ENCODE data around the gene ICAM4.

ICAM4 gene

GRCh38 chr19:10292789-10293636, 6.3 kb downstream of the ICAM4 start:
- no peak overlapping the region for H3K27ac ChIP-seq (ENCODE audit: low read length)
- H3K4me3 ChIP-seq (ENCODE audit: low read length): no peak overlapping the region
- no peaks in the 10 kb centered on the region for H3K79me2 ChIP-seq (ENCODE audit: low read length)
- H2AFZ ChIP-seq (ENCODE audit: low read depth, low read length): no peak overlapping the region
- H3K36me3 ChIP-seq (replicated peaks; ENCODE audit: low read depth, low read length): peaks cover 8% of the 10 kb centered on the region
- no peak overlapping the region for H3K9ac ChIP-seq (ENCODE audit: low read length)
- H3K4me2 ChIP-seq (ENCODE audit: low read length): no peak overlapping the region
- H3K4me1 ChIP-seq (ENCODE audit: low read length): peaks cover 5% of the 10 kb centered on the region
- H3K27me3 ChIP-seq (ENCODE audit: low read depth, low read length): no peaks in the 10 kb centered on the region
- no peaks in the 10 kb centered on the region for H4K20me1 ChIP-seq (ENCODE audit: insufficient read depth, low read length)
- H3K9me3 ChIP-seq (ENCODE audit: insufficient read depth, low read length): no peaks in the 10 kb centered on the region
- TF ChIP-seq CTCF (IDR thresholded peaks at IDR 0.05; ENCODE audit: low read depth, low read length): no peak
- TF ChIP-seq EZH2phosphoT487 (IDR thresholded peaks at IDR 0.05; ENCODE audit: low read depth): no peak

GRCh38 chr19:10293637-10294367, 7.0 kb downstream of the ICAM4 start:
- no peak overlapping the region for H2AFZ ChIP-seq (ENCODE audit: low read depth, low read length)
- H3K36me3 ChIP-seq (replicated peaks; ENCODE audit: low read depth, low read length): peaks cover 8% of the 10 kb centered on the region
- no peak overlapping the region for H3K4me2 ChIP-seq (ENCODE audit: low read length)
- no peak overlapping the region for H3K4me3 ChIP-seq (ENCODE audit: low read length)
- H3K27me3 ChIP-seq (ENCODE audit: low read depth, low read length): no peaks in the 10 kb centered on the region
- no peaks in the 10 kb centered on the region for H4K20me1 ChIP-seq (ENCODE audit: insufficient read depth, low read length)
- H3K79me2 ChIP-seq (ENCODE audit: low read length): no peaks in the 10 kb centered on the region
- no peaks in the 10 kb centered on the region for H3K9me3 ChIP-seq (ENCODE audit: insufficient read depth, low read length)
- TF ChIP-seq CTCF (IDR thresholded peaks at IDR 0.05; ENCODE audit: low read depth, low read length) (no peak), EZH2phosphoT487 (IDR thresholded peaks at IDR 0.05; ENCODE audit: low read depth) (no peak)
- peaks cover 2% of the 10 kb centered on the region for H3K4me1 ChIP-seq (ENCODE audit: low read length)
- H3K27ac ChIP-seq (ENCODE audit: low read length): no peak overlapping the region
- H3K9ac ChIP-seq (ENCODE audit: low read length): no peak overlapping the region

- Histone ChIP-seq H3K4me3 (ENCODE audit: low read length) (no peak overlapping the region), H4K20me1 (ENCODE audit: insufficient read depth, low read length) (no peaks in the 10 kb centered on the region), H3K27ac (ENCODE audit: low read length) (no peak overlapping the region), H3K4me1 (ENCODE audit: low read length) (no peaks in the 10 kb centered on the region), H3K36me3 (replicated peaks; ENCODE audit: low read depth, low read length) (peaks cover 8% of the 10 kb centered on the region), H2AFZ (ENCODE audit: low read depth, low read length) (no peak overlapping the region), H3K27me3 (ENCODE audit: low read depth, low read length) (no peaks in the 10 kb centered on the region), H3K9ac (ENCODE audit: low read length) (no peak overlapping the region), H3K79me2 (ENCODE audit: low read length) (no peaks in the 10 kb centered on the region), H3K9me3 (ENCODE audit: insufficient read depth, low read length) (no peaks in the 10 kb centered on the region), H3K4me2 (ENCODE audit: low read length) (no peak overlapping the region)
- TF ChIP-seq CTCF (IDR thresholded peaks at IDR 0.05; ENCODE audit: low read depth, low read length) (no peak), EZH2phosphoT487 (IDR thresholded peaks at IDR 0.05; ENCODE audit: low read depth) (no peak)
Observed at GRCh38 chr19:10294368-10294697, 7.6 kb downstream of the ICAM4 start.

GRCh38 chr19:10295305-10295846, 8.6 kb downstream of the ICAM4 start:
- Histone ChIP-seq H3K9ac (ENCODE audit: low read length) (no peak overlapping the region), H3K4me3 (ENCODE audit: low read length) (no peak overlapping the region)

More at GRCh38 chr19:10295305-10295846, 8.6 kb downstream of the ICAM4 start:
- H3K27ac ChIP-seq (ENCODE audit: low read length): no peak overlapping the region
- H2AFZ ChIP-seq (ENCODE audit: low read depth, low read length): no peak overlapping the region
- no peaks in the 10 kb centered on the region; the same call in 1 of the 2 replicates for H3K4me1 ChIP-seq (ENCODE audit: low read length)
- H3K79me2 ChIP-seq (ENCODE audit: low read length): no peaks in the 10 kb centered on the region
- H3K4me2 ChIP-seq (ENCODE audit: low read length): no peak overlapping the region
- no peaks in the 10 kb centered on the region for H3K27me3 ChIP-seq (ENCODE audit: low read depth, low read length)
- TF ChIP-seq EZH2phosphoT487 (IDR thresholded peaks at IDR 0.05; ENCODE audit: low read depth): no peak
- TF ChIP-seq CTCF (IDR thresholded peaks at IDR 0.05; ENCODE audit: low read depth, low read length): no peak
- H3K36me3 ChIP-seq (replicated peaks; ENCODE audit: low read depth, low read length): peaks cover 8% of the 10 kb centered on the region
- no peaks in the 10 kb centered on the region for H4K20me1 ChIP-seq (ENCODE audit: insufficient read depth, low read length)
- no peaks in the 10 kb centered on the region for H3K9me3 ChIP-seq (ENCODE audit: insufficient read depth, low read length)

Data from OCI-LY3 (cell line).